Activated naive CD4-positive, alpha-beta T cell treated with anti-CD3 and anti-CD28 coated beads, Interleukin-2, amount 10 ng/mL, durations not matched to agents 7 days and 5 days (primary cell): ENCODE results near the gene CYP4X1.
A peak's percentile ranks its signal among the peaks of the same experiment; 100 is the strongest.
"Not testable (repeated sequence)": the region's sequence is repeated elsewhere in the genome, so short reads cannot be mapped to it uniquely, and the experiment has no call there.

Source experiments
- CTCF ChIA-PET: fragments of 350-600 bp; sonication (Branson Sonifier 250); formaldehyde crosslinking; loops from one replicate; lab custom pipeline; 2021; ENCODE audit warnings: antibody characterized with exemption; lab: Charles Lee
- DNase-seq: peaks from one replicate; pipeline ENCODE4 v3.0.0-alpha.2; 2020
- H3K27ac Mint-ChIP-seq: one replicate; pipeline ENCODE4 v1.8.0; 2021; ENCODE audit warnings: mild to moderate bottlenecking, moderate library complexity, mixed read lengths
- H3K27me3 Mint-ChIP-seq: one replicate; pipeline ENCODE4 v1.8.0; 2021; ENCODE audit warnings: mild to moderate bottlenecking, mixed read lengths
- H3K36me3 Mint-ChIP-seq: one replicate; pipeline ENCODE4 v1.8.0; 2021; ENCODE audit warnings: mixed read lengths
- H3K4me1 Mint-ChIP-seq: one replicate; pipeline ENCODE4 v1.8.0; 2021; ENCODE audit warnings: mixed read lengths
- H3K4me3 Mint-ChIP-seq: one replicate; pipeline ENCODE4 v1.8.0; 2021; ENCODE audit warnings: mild to moderate bottlenecking, moderate library complexity, mixed read lengths
- H3K9me3 Mint-ChIP-seq: one replicate; pipeline ENCODE4 v1.8.0; 2021; ENCODE audit warnings: mixed read lengths

CYP4X1 gene

DNA sequence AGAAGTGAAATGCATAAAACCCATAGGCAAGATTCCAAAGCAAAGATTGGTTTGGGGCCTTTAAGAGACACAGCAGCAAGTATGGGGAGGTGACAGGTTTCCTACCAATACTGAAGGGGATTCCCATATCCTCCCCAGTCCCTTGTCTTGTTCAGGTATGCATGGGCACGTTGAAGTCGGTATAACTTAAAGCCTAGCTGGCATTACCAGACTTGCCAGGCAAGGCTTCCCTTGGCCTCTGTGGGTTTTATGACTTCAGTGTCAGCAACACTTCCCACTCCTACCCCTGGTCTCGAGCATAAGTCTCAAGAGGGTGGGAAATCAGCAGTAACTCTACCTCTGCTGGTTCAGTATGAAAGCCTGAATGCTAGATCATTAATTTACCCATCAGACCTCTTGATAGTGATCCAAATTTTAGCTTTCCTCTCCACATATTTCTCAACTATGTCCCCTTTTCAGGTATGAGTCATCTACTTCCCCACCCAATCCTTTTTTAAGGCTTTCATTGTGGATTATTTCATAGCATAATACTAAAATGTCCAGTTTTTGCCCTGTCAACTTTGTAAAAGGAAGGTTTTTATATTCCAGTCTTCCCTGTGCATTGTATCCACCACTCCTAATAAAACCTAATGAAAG lies 6.8 kb downstream of the CYP4X1 start:
- Mint-ChIP-seq H3K4me3 (no peak overlapping the region), H3K27me3 (peaks cover 5% of the 10 kb centered on the region), H3K27ac (no peak overlapping the region), H3K36me3 (no peaks in the 10 kb centered on the region), H3K4me1 (no peaks in the 10 kb centered on the region), H3K9me3 (no peaks in the 10 kb centered on the region)
- CTCF ChIA-PET = no interaction called here
- no peak for DNase-seq

DNA sequence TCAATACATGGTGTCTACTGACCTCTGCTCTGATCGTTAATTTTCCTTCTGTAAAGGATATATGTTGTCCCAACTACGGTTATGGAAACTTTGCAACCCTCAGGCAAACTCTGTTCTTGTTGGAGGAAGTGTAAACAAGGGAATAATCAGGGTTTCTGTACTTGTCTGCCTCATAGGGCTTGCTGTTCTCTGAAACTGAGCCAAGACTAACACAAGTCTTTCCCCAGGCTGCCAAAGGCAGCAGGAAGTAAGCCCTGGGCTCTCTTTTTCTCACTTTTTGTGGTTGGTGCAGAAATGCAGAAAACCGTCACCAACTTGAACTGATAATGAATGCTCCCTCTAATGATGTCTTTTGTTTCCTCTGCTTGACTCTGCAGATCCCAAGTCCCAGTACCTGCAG lies 7.6 kb downstream of the CYP4X1 start:
- H3K36me3 Mint-ChIP-seq = no peaks in the 10 kb centered on the region
- CTCF ChIA-PET = no interaction called here
- no peaks in the 10 kb centered on the region for H3K4me1 Mint-ChIP-seq
- no peak overlapping the region for H3K4me3 Mint-ChIP-seq
- no peak overlapping the region for H3K27ac Mint-ChIP-seq
- H3K9me3 Mint-ChIP-seq = no peaks in the 10 kb centered on the region
- no peak for DNase-seq
- H3K27me3 Mint-ChIP-seq = peaks cover 5% of the 10 kb centered on the region

DNA sequence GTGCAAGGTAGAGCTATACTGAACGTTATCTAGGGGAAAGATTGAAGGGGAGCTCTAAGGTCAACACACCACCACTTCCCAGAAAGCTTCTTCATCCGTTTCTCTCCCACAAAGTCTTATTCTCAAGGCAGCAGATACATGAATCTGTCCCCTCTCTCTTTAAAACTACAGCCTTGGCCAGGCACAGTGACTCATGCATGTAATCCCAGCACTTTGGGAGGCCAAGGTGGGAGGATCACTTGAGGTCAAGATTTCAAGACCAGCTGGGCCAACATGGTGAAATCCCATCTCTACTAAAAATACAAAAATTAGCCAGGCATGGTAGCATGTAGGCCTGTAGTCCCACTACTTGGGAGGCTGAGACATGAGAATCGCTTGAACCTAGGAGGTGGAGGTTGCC lies 8.1 kb downstream of the CYP4X1 start:
- H3K9me3 Mint-ChIP-seq = no peaks in the 10 kb centered on the region
- no peak overlapping the region for H3K4me3 Mint-ChIP-seq
- CTCF ChIA-PET = no interaction called here
- DNase-seq = no peak
- peaks cover 5% of the 10 kb centered on the region for H3K27me3 Mint-ChIP-seq
- H3K4me1 Mint-ChIP-seq = no peaks in the 10 kb centered on the region
- H3K36me3 Mint-ChIP-seq = no peaks in the 10 kb centered on the region
- H3K27ac Mint-ChIP-seq = no peak overlapping the region

DNA sequence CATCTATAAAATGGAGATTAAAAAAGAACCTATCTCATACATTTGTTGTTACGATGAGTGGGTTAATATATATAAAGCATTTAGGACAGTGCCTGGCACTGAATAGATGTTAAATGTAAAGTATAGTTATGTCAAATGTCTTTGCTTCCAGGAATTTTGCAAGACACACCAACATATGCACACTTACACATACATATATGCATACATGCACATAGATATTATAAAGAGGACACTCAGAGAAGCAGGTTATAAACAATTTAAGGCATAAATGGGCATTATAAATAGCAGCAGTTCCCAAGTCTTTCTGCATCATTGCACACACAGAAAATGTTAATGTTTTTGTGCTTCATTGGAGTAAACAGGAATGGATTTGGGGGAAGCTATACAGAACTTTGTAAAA lies 13.3 kb downstream of the CYP4X1 start:
- Mint-ChIP-seq H3K4me3 (no peak overlapping the region), H3K36me3 (no peaks in the 10 kb centered on the region), H3K9me3 (no peaks in the 10 kb centered on the region), H3K27ac (no peak overlapping the region), H3K4me1 (no peaks in the 10 kb centered on the region), H3K27me3 (peaks cover 5% of the 10 kb centered on the region)
- CTCF ChIA-PET = no interaction called here
- DNase-seq = no peak

GRCh38 chr1:47059376-47059775 lies 35.9 kb downstream of the CYP4X1 start:
- Mint-ChIP-seq H3K4me1 (peaks cover 3% of the 10 kb centered on the region), H3K27me3 (peaks cover 15% of the 10 kb centered on the region), H3K36me3 (no peaks in the 10 kb centered on the region), H3K4me3 (no peak overlapping the region), H3K9me3 (peaks cover 2% of the 10 kb centered on the region), H3K27ac (no peak overlapping the region)
- CTCF ChIA-PET = no interaction called here
- no peak for DNase-seq

GRCh38 chr1:47067097-47067594 lies 43.7 kb downstream of the CYP4X1 start, which contains the start of gene CYP4Z1:
Gene CYP4Z1 (plus strand): TSS chr1:47067231. CDS start chr1:47067491, 260 bp downstream.
- H3K36me3 Mint-ChIP-seq = no peaks in the 10 kb centered on the region

DNA sequence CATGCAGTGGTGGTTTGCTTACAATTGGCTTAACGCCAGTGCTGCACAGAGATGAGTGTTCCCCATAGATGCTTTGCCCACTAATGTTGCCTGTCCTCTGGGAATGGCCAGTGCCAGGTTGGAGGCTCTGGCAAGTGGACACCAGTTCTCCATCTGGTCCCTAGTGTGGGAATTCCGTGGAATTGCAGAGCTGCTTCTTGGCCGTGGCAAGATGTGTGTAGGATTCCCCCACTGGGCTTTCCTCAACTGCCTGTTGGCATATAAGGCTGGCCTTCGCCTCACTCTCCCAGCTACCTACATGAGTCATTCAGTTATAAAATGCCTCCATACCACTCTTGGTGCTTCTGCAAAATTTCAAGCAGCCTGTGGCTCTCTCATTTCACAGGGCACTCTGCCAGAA lies 45.6 kb downstream of the CYP4X1 start:
- CTCF ChIA-PET, H3K4me1 Mint-ChIP-seq, H3K27ac Mint-ChIP-seq, H3K9me3 Mint-ChIP-seq, H3K4me3 Mint-ChIP-seq, H3K36me3 Mint-ChIP-seq, DNase-seq: not testable (repeated sequence)
- H3K27me3 Mint-ChIP-seq = peaks cover 26% of the 10 kb centered on the region

More at GRCh38 chr1:47067097-47067594, 43.7 kb downstream of the CYP4X1 start, which contains the start of gene CYP4Z1:
- peaks cover 31% of the 10 kb centered on the region for H3K27me3 Mint-ChIP-seq
- no peak within 1 kb of the TSS for H3K4me3 Mint-ChIP-seq
- no peak within 1 kb of the TSS for H3K27ac Mint-ChIP-seq
- no peaks in the 10 kb centered on the region for H3K4me1 Mint-ChIP-seq
- CTCF ChIA-PET = no interaction called here
- no peak for DNase-seq
- no peaks in the 10 kb centered on the region for H3K9me3 Mint-ChIP-seq

GRCh38 chr1:47069509-47069908 lies 46.0 kb downstream of the CYP4X1 start:
- H3K4me1 Mint-ChIP-seq, H3K36me3 Mint-ChIP-seq, DNase-seq, CTCF ChIA-PET, H3K9me3 Mint-ChIP-seq, H3K27ac Mint-ChIP-seq, H3K4me3 Mint-ChIP-seq: not testable (repeated sequence)
- H3K27me3 Mint-ChIP-seq = peaks cover 26% of the 10 kb centered on the region

- H3K4me3 Mint-ChIP-seq, H3K4me1 Mint-ChIP-seq, CTCF ChIA-PET, H3K27ac Mint-ChIP-seq, H3K36me3 Mint-ChIP-seq, H3K9me3 Mint-ChIP-seq, H3K27me3 Mint-ChIP-seq: not testable (repeated sequence)
- DNase-seq = peak; percentile 55
Measured at GRCh38 chr1:47089356-47089755, 65.9 kb downstream of the CYP4X1 start.

DNA sequence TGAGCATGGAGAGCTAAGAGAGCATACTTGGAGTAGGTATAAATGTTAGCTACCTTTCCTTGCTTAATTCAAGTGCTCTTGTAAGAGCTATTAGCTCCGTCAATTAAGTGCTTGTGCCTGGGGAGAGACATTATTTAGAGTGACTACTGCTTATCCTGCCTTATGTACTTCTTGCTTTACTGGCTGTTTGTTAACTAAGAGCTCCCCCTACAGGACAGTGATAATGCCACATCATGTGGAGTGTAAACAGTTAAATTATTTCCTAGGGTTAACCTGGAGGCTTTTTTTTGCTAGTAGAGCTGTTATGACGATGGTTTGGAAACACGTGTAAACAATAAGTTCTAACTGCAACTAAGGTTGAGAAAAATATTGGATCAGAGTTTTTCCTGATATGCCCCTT lies 68.0 kb downstream of the CYP4X1 start:
- DNase-seq, H3K9me3 Mint-ChIP-seq, H3K4me3 Mint-ChIP-seq, H3K27me3 Mint-ChIP-seq, H3K4me1 Mint-ChIP-seq, CTCF ChIA-PET, H3K27ac Mint-ChIP-seq, H3K36me3 Mint-ChIP-seq: not testable (repeated sequence)
